Measurements from ENCODE around the gene PHF21A. TPM values are rescaled to one million over a fixed set of nuclear protein-coding genes. Genes with fewer than 3 reads are reported as not detected.

PHF21A gene
- total and polyA plus RNA-seq, 10 of the 15 experiments (the other 5 are each of a cell fraction or from before 2014, with no cell fraction given): 2.6 to 37.2 (median 16.0) TPM

- Histone ChIP-seq H3K79me2 (ENCODE audit: control insufficient read depth, insufficient read depth, low read length) (no peaks in the 10 kb centered on the region), H3K9ac (ENCODE audit: control insufficient read depth, insufficient read depth, low read length) (no peak overlapping the region), H3K36me3 (ENCODE audit: control insufficient read depth in 2 of 2, insufficient read depth in 2 of 2, low read length in 1 of 2) (peaks cover 3 to 12% of the 10 kb centered on the region in 2 experiments; a peak in 3 of 4 replicates), H3K27me3 (replicated peaks in 1 of 2; ENCODE audit: control insufficient read depth in 2 of 2, insufficient read depth in 2 of 2, low read length in 1 of 2) (no peaks in the 10 kb centered on the region), H2AFZ (ENCODE audit: control insufficient read depth, low read depth, low read length) (no peak overlapping the region), H3K9me3 (replicated peaks; ENCODE audit: control insufficient read depth, insufficient read depth, low read length) (no peaks in the 10 kb centered on the region), H4K20me1 (ENCODE audit: control insufficient read depth, insufficient read depth) (peaks cover 6% of the 10 kb centered on the region), H3K4me3 (no peak overlapping the region), H3K4me2 (ENCODE audit: control insufficient read depth, insufficient read depth) (no peak overlapping the region), H3K4me1 (ENCODE audit: control insufficient read depth, insufficient read depth, low read length) (peaks cover 42% of the 10 kb centered on the region), H3K27ac (ENCODE audit: control insufficient read depth, insufficient read depth) (no peak overlapping the region)
- intact Hi-C loops (cut with micrococcal nuclease; ENCODE audit: unreplicated experiment): no loop called here
- RAD21 ChIA-PET (ENCODE audit: unreplicated experiment): interaction anchor here (0.6 to 0.9 kb wide), 2 partner anchors 14 to 71 kb away, joined by 3 to 4 read pairs; no protein-coding TSS in a partner anchor
- TF ChIP-seq RELB (IDR thresholded peaks at IDR 0.05; ENCODE audit: low read depth) (peak; percentile 35; the same call in 1 of the 2 replicates), USF2 (IDR thresholded peaks at IDR 0.05; ENCODE audit: borderline replicate concordance, low read depth, low read length) (no peak), MEF2B (IDR thresholded peaks at IDR 0.05; ENCODE audit: partially characterized antibody, poor library complexity, severe bottlenecking) (peak; percentile 24), PAX8 (IDR thresholded peaks at IDR 0.05) (no peak), RAD51 (IDR thresholded peaks at IDR 0.05) (no peak), IKZF2 (IDR thresholded peaks at IDR 0.05) (peak; percentile 12 to 23; a peak in 2 of 4 replicates), ZNF384 (IDR thresholded peaks at IDR 0.05; ENCODE audit: borderline replicate concordance, low read depth, low read length) (peak; percentile 60; the same call in 1 of the 2 replicates)
- no peak for FAIRE-seq
- no peak for DNase-seq (ENCODE audit: low read depth, low spot score)
- CTCF ChIA-PET: interaction anchor here (0.6 to 3.3 kb wide), 8 partner anchors 9 to 304 kb away, joined by 3 to 21 read pairs (median 4); no protein-coding TSS in a partner anchor
- in situ Hi-C loops (cut with MboI): no loop called here
- POLR2A ChIA-PET: interaction anchor here (0.6 to 1.3 kb wide), 11 partner anchors 10 to 878 kb away, joined by 3 to 8 read pairs (median 5); partner anchors contain the start of gene PEX16
- no peak for ATAC-seq
- BruUV-seq (replicated peaks): no TSS peak
- SMC1A ChIA-PET (ENCODE audit: uncharacterized antibody, unreplicated experiment): interaction anchor here (0.6 to 3.0 kb wide), 8 partner anchors 10 to 89 kb away, joined by 3 to 13 read pairs (median 3); partner anchors contain the start of gene PEX16
- WGBS (ENCODE audit: insufficient coverage, insufficient replicate concordance, low lambda C conversion rate, missing lambda C conversion rate): 44% methylated on average over 8 of the region's 8 CpGs
Observed at GRCh38 chr11:45935349-45936064, 185.7 kb downstream of the PHF21A start.

Measured in GM12878 (cell line).